ENCODE results near the gene TAAR6.

DNA sequence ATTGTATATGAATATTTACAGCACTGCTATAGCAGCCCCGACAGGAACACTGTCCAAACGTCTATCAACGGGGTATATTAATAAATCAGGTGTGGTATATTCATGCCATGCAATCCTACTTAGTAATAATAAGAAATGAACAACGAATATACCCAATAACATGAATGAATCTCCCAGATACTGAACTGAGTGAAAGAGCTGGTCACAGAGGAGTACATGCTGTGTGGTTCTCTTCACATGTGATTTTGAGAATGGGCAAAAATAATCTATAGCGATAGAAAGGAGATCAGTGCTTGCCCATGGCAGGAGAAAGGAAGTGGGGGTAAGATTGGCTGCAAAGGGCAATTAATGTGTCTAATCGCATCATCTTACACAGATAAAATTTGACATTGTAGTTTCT, 3.7 kb upstream of the TAAR6 start:
- TF ChIP-seq, protein P1, sequence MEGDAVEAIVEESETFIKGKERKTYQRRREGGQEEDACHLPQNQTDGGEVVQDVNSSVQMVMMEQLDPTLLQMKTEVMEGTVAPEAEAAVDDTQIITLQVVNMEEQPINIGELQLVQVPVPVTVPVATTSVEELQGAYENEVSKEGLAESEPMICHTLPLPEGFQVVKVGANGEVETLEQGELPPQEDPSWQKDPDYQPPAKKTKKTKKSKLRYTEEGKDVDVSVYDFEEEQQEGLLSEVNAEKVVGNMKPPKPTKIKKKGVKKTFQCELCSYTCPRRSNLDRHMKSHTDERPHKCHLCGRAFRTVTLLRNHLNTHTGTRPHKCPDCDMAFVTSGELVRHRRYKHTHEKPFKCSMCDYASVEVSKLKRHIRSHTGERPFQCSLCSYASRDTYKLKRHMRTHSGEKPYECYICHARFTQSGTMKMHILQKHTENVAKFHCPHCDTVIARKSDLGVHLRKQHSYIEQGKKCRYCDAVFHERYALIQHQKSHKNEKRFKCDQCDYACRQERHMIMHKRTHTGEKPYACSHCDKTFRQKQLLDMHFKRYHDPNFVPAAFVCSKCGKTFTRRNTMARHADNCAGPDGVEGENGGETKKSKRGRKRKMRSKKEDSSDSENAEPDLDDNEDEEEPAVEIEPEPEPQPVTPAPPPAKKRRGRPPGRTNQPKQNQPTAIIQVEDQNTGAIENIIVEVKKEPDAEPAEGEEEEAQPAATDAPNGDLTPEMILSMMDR (IDR thresholded peaks at IDR 0.05), result no peak
- TF ChIP-seq POLR2A (IDR thresholded peaks at IDR 0.05), result no peak
- TF ChIP-seq POLR2AphosphoS5 (IDR thresholded peaks at IDR 0.05), result no peak

Data from transverse colon (tissue), 4 donors.